Liver (tissue), 9 donors: ENCODE data around the gene ST6GAL1. TPM values are rescaled to one million over a fixed set of nuclear protein-coding genes. Genes with fewer than 3 reads are reported as not detected.
A peak's percentile ranks its signal among the peaks of the same experiment; 100 is the strongest.

Experiments
- DNase-seq: peaks from one replicate; pipeline ENCODE4 v3.0.0-alpha.2; 2017; ENCODE audit warnings: low spot score
- H3K27ac ChIP-seq, 2 donors: one replicate each; pipeline ENCODE4 v1.7.0; 2013; ENCODE audit warnings: inconsistent platforms in 2 of 2, low read length in 2 of 2, control low read depth in 1 of 2, low read depth in 1 of 2, mild to moderate bottlenecking in 1 of 2
- H3K27me3 ChIP-seq, 4 donors: one replicate each; pipeline versions ENCODE4 v1.6.1 to v1.7.0; 2013; ENCODE audit warnings: low read length in 3 of 4, inconsistent platforms in 1 of 4, mild to moderate bottlenecking in 1 of 4, moderate library complexity in 1 of 4; ENCODE audit not compliant: control insufficient read depth in 4 of 4, insufficient read depth in 4 of 4
- H3K36me3 ChIP-seq, 4 donors: one replicate each; pipeline versions ENCODE4 v1.6.1 to v1.7.0; 2013; ENCODE audit warnings: low read length in 3 of 4, mild to moderate bottlenecking in 3 of 4, low read depth in 1 of 4, moderate library complexity in 1 of 4; ENCODE audit not compliant: control insufficient read depth in 4 of 4, insufficient read depth in 3 of 4
- H3K4me1 ChIP-seq, 4 donors: one replicate each; pipeline versions ENCODE4 v1.6.1 to v1.7.0; 2013; ENCODE audit warnings: low read length in 3 of 4, mild to moderate bottlenecking in 3 of 4, moderate library complexity in 1 of 4; ENCODE audit not compliant: control insufficient read depth in 4 of 4, insufficient read depth in 4 of 4
- H3K4me3 ChIP-seq, 3 donors: one replicate each; pipeline versions ENCODE4 v1.6.1 to v1.7.0; 2013; ENCODE audit warnings: low read length in 3 of 3, control low read depth in 1 of 3, low read depth in 1 of 3, mild to moderate bottlenecking in 1 of 3
- H3K9ac ChIP-seq, 2 donors: one replicate each; pipeline ENCODE4 v1.7.0; 2013; ENCODE audit warnings: low read length in 2 of 2, mild to moderate bottlenecking in 2 of 2, moderate library complexity in 2 of 2, control low read depth in 1 of 2, low read depth in 1 of 2
- H3K9me3 ChIP-seq, 4 donors: one replicate each; pipeline versions ENCODE4 v1.6.1 to v1.7.0; 2013; ENCODE audit warnings: low read length in 3 of 4; ENCODE audit not compliant: control insufficient read depth in 4 of 4
- EGR1 ChIP-seq, 2 donors: IDR thresholded peaks; 2 replicates each; pipeline ENCODE4 v1.6.1; 2016 to 2018; ENCODE audit warnings: antibody characterized with exemption in 2 of 2, low read depth in 2 of 2
- FOXA1 ChIP-seq: IDR thresholded peaks from 2 replicates; pipeline ENCODE4 v1.6.1; 2016; ENCODE audit warnings: antibody characterized with exemption
- FOXA2 ChIP-seq: IDR thresholded peaks from 2 replicates; pipeline ENCODE4 v1.6.1; 2016; ENCODE audit warnings: antibody characterized with exemption
- GABPA ChIP-seq, 2 donors: IDR thresholded peaks in 1 of 2; conservative IDR thresholded peaks in 1 of 2; 2 replicates each; pipeline ENCODE4 v1.6.1; 2016; ENCODE audit warnings: antibody characterized with exemption in 2 of 2, mild to moderate bottlenecking in 1 of 2, moderate library complexity in 1 of 2
- HNF4A ChIP-seq, 2 donors: conservative IDR thresholded peaks; 2 replicates each; pipeline ENCODE4 v1.6.1; 2016; ENCODE audit warnings: antibody characterized with exemption in 2 of 2, mild to moderate bottlenecking in 2 of 2
- HNF4G ChIP-seq: IDR thresholded peaks from 2 replicates; pipeline ENCODE4 v1.6.1; 2016; ENCODE audit warnings: antibody characterized with exemption
- JUND ChIP-seq, 2 donors: IDR thresholded peaks; 2 replicates each; pipeline ENCODE4 v1.6.1; 2016; ENCODE audit warnings: antibody characterized with exemption in 2 of 2
- NR2F2 ChIP-seq: IDR thresholded peaks from 2 replicates; pipeline ENCODE4 v1.6.1; 2016; ENCODE audit warnings: antibody characterized with exemption
- RAD21 ChIP-seq, 2 donors: IDR thresholded peaks; 2 replicates each; pipeline ENCODE4 v1.6.1; 2016; ENCODE audit warnings: antibody characterized with exemption in 2 of 2, mild to moderate bottlenecking in 2 of 2
- RXRA ChIP-seq, 2 donors: IDR thresholded peaks; 2 replicates each; pipeline ENCODE4 v1.6.1; 2017 to 2018; ENCODE audit warnings: antibody characterized with exemption in 2 of 2, mild to moderate bottlenecking in 1 of 2
- SP1 ChIP-seq: IDR thresholded peaks from 2 replicates; pipeline ENCODE4 v1.6.1; 2018; ENCODE audit warnings: antibody characterized with exemption, mild to moderate bottlenecking
- TAF1 ChIP-seq: conservative IDR thresholded peaks from 2 replicates; pipeline ENCODE4 v1.6.1; 2016; ENCODE audit warnings: antibody characterized with exemption, mild to moderate bottlenecking
- YY1 ChIP-seq: IDR thresholded peaks from 2 replicates; pipeline ENCODE4 v1.6.1; 2016; ENCODE audit warnings: antibody characterized with exemption, mild to moderate bottlenecking
- WGBS: extraction: QIAGEN DNeasy Blood & Tissue Kit; methylation state at CpG from one replicate; pipeline ENCODE4 v1.1.7; 2013; 5-methylcytosine and 5-hydroxymethylcytosine counted together
- polyA plus RNA-seq, 2 donors: library from polyadenylated mRNA; stranded (reverse) in 1 of 2; unstranded in 1 of 2; fragments of 200-250 nt in 1 of 2; fragments of >200 nt in 1 of 2; fragmentation: Nextera tagmentation in 1 of 2; extraction: Ambion mirVana in 1 of 2; gene quantifications; one replicate each; pipeline versions ENCODE4 v1.2.1 to v1.2.3, GENCODE V29; 2013 to 2015
- total RNA-seq, 2 donors: library from RNA; depleted of rRNA; stranded (reverse); fragments of >200 nt; gene quantifications; one replicate each; pipeline ENCODE4 v1.2.3, GENCODE V29; 2014
- TF ChIP-seq, protein P1 (sequence below): IDR thresholded peaks from 2 replicates; pipeline ENCODE4 v1.6.1; 2016; ENCODE audit warnings: antibody characterized with exemption, mild to moderate bottlenecking
- TF ChIP-seq, protein P2 (sequence below): IDR thresholded peaks from 2 replicates; pipeline ENCODE4 v1.6.1; 2016; ENCODE audit warnings: antibody characterized with exemption
- TF ChIP-seq, protein P3 (sequence below): IDR thresholded peaks from 2 replicates; pipeline ENCODE4 v1.6.1; 2016; ENCODE audit warnings: antibody characterized with exemption
- TF ChIP-seq, protein P4 (sequence below): IDR thresholded peaks from 2 replicates; pipeline ENCODE4 v1.6.1; 2016; ENCODE audit warnings: antibody characterized with exemption
- TF ChIP-seq, protein P5 (sequence below): fragments of 150-350 bp; IDR thresholded peaks from 2 replicates; pipeline ENCODE4 v1.5.1; 2017; ENCODE audit warnings: improper control_type of control experiment, low read depth, low read length; ENCODE audit not compliant: missing input control
- donor health status: healthy.
- donor health status: healthy.
- donor health status: healthy.
- donor health status: healthy.
- donor health status: healthy.

Gene ST6GAL1
- total and polyA plus RNA-seq, 4 donors: 102 to 425 (median 328) TPM

DNA sequence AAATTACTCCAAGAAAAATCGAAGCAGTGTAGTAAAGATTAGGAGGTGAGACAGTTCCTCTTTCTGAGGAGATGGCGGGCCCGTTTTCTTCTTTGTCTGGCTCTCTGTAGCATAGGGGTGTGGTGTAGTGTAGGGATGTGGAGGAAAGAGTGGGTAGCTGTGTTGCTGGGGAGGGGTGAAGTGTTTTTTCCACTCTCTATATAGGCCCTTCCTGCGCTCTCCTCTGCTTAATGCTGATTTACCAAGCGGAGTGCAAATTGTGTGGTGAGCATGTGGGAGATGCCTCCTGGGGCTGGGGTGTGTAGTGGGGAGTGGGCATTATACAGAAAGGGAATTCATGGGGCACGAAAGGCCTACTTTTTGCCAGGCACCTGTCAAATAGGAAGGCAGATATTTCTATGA, 94.9 kb downstream of the ST6GAL1 start:
- peak overlapping the region in 1 of 2 donors; percentile 14 for H3K27ac ChIP-seq
- no peaks in the 10 kb centered on the region for H3K36me3 ChIP-seq
- peaks cover 0 to 6% (median 1%) of the 10 kb centered on the region in 4 donors for H3K4me1 ChIP-seq
- H3K9ac ChIP-seq: no peak overlapping the region
- WGBS: 77% methylated on average over 6 of the region's 6 CpGs
- no peaks in the 10 kb centered on the region for H3K27me3 ChIP-seq
- H3K9me3 ChIP-seq: no peaks in the 10 kb centered on the region
- no peak for DNase-seq
- H3K4me3 ChIP-seq: no peak overlapping the region
- no peak for TF ChIP-seq EGR1 (IDR thresholded peaks at IDR 0.05; ENCODE audit: low read depth in 2 of 2)
- TF ChIP-seq HNF4G: no peak
- no peak for TF ChIP-seq JUND (IDR thresholded peaks at IDR 0.05)
- no peak for TF ChIP-seq GABPA (IDR thresholded peaks at IDR 0.05 in 1 of 2, conservative IDR thresholded peaks at IDR 0.05 in 1 of 2)
- TF ChIP-seq SP1: no peak
- TF ChIP-seq, protein P1, sequence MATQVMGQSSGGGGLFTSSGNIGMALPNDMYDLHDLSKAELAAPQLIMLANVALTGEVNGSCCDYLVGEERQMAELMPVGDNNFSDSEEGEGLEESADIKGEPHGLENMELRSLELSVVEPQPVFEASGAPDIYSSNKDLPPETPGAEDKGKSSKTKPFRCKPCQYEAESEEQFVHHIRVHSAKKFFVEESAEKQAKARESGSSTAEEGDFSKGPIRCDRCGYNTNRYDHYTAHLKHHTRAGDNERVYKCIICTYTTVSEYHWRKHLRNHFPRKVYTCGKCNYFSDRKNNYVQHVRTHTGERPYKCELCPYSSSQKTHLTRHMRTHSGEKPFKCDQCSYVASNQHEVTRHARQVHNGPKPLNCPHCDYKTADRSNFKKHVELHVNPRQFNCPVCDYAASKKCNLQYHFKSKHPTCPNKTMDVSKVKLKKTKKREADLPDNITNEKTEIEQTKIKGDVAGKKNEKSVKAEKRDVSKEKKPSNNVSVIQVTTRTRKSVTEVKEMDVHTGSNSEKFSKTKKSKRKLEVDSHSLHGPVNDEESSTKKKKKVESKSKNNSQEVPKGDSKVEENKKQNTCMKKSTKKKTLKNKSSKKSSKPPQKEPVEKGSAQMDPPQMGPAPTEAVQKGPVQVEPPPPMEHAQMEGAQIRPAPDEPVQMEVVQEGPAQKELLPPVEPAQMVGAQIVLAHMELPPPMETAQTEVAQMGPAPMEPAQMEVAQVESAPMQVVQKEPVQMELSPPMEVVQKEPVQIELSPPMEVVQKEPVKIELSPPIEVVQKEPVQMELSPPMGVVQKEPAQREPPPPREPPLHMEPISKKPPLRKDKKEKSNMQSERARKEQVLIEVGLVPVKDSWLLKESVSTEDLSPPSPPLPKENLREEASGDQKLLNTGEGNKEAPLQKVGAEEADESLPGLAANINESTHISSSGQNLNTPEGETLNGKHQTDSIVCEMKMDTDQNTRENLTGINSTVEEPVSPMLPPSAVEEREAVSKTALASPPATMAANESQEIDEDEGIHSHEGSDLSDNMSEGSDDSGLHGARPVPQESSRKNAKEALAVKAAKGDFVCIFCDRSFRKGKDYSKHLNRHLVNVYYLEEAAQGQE: no peak
- TF ChIP-seq HNF4A (conservative IDR thresholded peaks at IDR 0.05): no peak

DNA sequence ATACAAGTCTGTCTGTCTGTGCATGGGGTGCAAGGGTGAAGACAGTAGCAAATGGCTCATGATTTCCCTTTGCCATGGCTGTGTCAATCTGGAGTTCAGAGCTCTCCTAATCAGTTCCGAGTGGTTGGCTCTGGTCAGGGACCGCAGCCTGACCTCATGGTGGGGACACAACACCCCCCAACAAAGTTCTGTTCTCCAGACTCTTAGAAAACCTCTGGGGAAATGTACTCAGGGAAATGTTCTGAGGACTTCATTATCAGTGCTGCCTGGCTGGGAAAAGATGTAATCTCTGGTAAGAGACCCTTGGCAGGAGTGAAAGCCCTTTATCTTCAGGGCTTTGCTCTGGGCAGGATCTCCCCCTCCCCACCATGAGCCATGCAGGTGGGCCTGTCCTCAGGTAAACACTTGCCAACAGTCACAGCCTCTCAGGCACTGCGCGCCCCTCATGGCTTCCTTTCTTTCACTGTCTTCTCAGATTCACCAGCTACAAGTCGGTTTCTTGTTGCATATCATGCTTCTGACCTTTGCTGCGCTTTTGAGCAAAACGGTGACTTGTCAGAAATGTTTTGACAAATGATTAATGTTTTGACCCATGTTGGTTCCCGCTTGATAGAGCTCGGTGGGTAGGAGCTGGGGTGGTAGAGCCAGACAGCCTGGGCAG, 95.5 kb downstream of the ST6GAL1 start:
- H3K27me3 ChIP-seq: no peaks in the 10 kb centered on the region
- TF ChIP-seq TAF1 (no peak), JUND (IDR thresholded peaks at IDR 0.05) (no peak), YY1 (no peak), FOXA2 (no peak), FOXA1 (no peak), EGR1 (IDR thresholded peaks at IDR 0.05; ENCODE audit: low read depth in 2 of 2) (no peak), NR2F2 (no peak), RXRA (IDR thresholded peaks at IDR 0.05) (no peak), HNF4G (no peak), RAD21 (IDR thresholded peaks at IDR 0.05) (no peak), GABPA (IDR thresholded peaks at IDR 0.05 in 1 of 2, conservative IDR thresholded peaks at IDR 0.05 in 1 of 2) (no peak), HNF4A (conservative IDR thresholded peaks at IDR 0.05) (no peak), SP1 (no peak)
- TF ChIP-seq, protein P2, sequence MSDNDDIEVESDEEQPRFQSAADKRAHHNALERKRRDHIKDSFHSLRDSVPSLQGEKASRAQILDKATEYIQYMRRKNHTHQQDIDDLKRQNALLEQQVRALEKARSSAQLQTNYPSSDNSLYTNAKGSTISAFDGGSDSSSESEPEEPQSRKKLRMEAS: no peak
- TF ChIP-seq, protein P3, sequence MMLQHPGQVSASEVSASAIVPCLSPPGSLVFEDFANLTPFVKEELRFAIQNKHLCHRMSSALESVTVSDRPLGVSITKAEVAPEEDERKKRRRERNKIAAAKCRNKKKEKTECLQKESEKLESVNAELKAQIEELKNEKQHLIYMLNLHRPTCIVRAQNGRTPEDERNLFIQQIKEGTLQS: no peak
- TF ChIP-seq, protein P4, sequence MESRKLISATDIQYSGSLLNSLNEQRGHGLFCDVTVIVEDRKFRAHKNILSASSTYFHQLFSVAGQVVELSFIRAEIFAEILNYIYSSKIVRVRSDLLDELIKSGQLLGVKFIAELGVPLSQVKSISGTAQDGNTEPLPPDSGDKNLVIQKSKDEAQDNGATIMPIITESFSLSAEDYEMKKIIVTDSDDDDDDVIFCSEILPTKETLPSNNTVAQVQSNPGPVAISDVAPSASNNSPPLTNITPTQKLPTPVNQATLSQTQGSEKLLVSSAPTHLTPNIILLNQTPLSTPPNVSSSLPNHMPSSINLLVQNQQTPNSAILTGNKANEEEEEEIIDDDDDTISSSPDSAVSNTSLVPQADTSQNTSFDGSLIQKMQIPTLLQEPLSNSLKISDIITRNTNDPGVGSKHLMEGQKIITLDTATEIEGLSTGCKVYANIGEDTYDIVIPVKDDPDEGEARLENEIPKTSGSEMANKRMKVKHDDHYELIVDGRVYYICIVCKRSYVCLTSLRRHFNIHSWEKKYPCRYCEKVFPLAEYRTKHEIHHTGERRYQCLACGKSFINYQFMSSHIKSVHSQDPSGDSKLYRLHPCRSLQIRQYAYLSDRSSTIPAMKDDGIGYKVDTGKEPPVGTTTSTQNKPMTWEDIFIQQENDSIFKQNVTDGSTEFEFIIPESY: no peak
- TF ChIP-seq, protein P5, sequence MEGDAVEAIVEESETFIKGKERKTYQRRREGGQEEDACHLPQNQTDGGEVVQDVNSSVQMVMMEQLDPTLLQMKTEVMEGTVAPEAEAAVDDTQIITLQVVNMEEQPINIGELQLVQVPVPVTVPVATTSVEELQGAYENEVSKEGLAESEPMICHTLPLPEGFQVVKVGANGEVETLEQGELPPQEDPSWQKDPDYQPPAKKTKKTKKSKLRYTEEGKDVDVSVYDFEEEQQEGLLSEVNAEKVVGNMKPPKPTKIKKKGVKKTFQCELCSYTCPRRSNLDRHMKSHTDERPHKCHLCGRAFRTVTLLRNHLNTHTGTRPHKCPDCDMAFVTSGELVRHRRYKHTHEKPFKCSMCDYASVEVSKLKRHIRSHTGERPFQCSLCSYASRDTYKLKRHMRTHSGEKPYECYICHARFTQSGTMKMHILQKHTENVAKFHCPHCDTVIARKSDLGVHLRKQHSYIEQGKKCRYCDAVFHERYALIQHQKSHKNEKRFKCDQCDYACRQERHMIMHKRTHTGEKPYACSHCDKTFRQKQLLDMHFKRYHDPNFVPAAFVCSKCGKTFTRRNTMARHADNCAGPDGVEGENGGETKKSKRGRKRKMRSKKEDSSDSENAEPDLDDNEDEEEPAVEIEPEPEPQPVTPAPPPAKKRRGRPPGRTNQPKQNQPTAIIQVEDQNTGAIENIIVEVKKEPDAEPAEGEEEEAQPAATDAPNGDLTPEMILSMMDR: no peak
- 75% methylated on average over 9 of the region's 9 CpGs for WGBS
- no peak for DNase-seq
- no peaks in the 10 kb centered on the region for H3K36me3 ChIP-seq
- peak overlapping the region; percentile 13 to 14 for H3K27ac ChIP-seq
- peak overlapping the region in 1 of 2 donors; percentile 49 for H3K9ac ChIP-seq
- no peak overlapping the region for H3K4me3 ChIP-seq
- H3K9me3 ChIP-seq: no peaks in the 10 kb centered on the region
- peaks cover 0 to 6% (median 1%) of the 10 kb centered on the region in 4 donors for H3K4me1 ChIP-seq
